ENCODE measurements around the gene KHSRP. TPM values are rescaled to one million over a fixed set of nuclear protein-coding genes. Genes with fewer than 3 reads are reported as not detected.

KHSRP gene
- total RNA-seq, 1 donor from 2014 or later, result 81.9 TPM

- peaks cover 46% of the 10 kb centered on the region for H3K36me3 ChIP-seq
- H3K4me1 ChIP-seq, result no peaks in the 10 kb centered on the region
- intact Hi-C loops (cut with micrococcal nuclease), result no loop called here
- H3K27me3 ChIP-seq (ENCODE audit: low read depth), result no peaks in the 10 kb centered on the region
- H3K9me3 ChIP-seq (replicated peaks), result peaks cover 21% of the 10 kb centered on the region
- DNase-seq, result no peak
- TF ChIP-seq CTCF (IDR thresholded peaks at IDR 0.05; ENCODE audit: borderline replicate concordance), result no peak
- H3K27ac ChIP-seq (replicated peaks), result no peak overlapping the region
- H3K4me3 ChIP-seq, result no peak overlapping the region
These were observed 23.4 kb upstream of the KHSRP start for GRCh38 chr19:6448045-6448444.

- no peak overlapping the region for H3K4me3 ChIP-seq
- no peak for DNase-seq
- intact Hi-C loops (cut with micrococcal nuclease), result no loop called here
- TF ChIP-seq CTCF (IDR thresholded peaks at IDR 0.05; ENCODE audit: borderline replicate concordance), result no peak
- peaks cover 32% of the 10 kb centered on the region for H3K36me3 ChIP-seq
- no peak overlapping the region for H3K27ac ChIP-seq (replicated peaks)
- H3K4me1 ChIP-seq, result no peaks in the 10 kb centered on the region
- no peaks in the 10 kb centered on the region for H3K27me3 ChIP-seq (ENCODE audit: low read depth)
- peaks cover 19% of the 10 kb centered on the region for H3K9me3 ChIP-seq (replicated peaks)
These were observed 21.8 kb upstream of the KHSRP start for GRCh38 chr19:6446452-6446851.

- Histone ChIP-seq H3K9me3 (replicated peaks) (peaks cover 19% of the 10 kb centered on the region), H3K27ac (replicated peaks) (no peak overlapping the region), H3K36me3 (peaks cover 32% of the 10 kb centered on the region), H3K4me1 (no peaks in the 10 kb centered on the region), H3K27me3 (ENCODE audit: low read depth) (no peaks in the 10 kb centered on the region), H3K4me3 (no peak overlapping the region)
- no peak for TF ChIP-seq CTCF (IDR thresholded peaks at IDR 0.05; ENCODE audit: borderline replicate concordance)
- no peak for DNase-seq
- intact Hi-C loops (cut with micrococcal nuclease), result no loop called here
These were observed 19.4 kb upstream of the KHSRP start for GRCh38 chr19:6443986-6444385.

GRCh38 chr19:6442087-6442688 lies 17.6 kb upstream of the KHSRP start:
- peaks cover 26% of the 10 kb centered on the region for H3K36me3 ChIP-seq
- no peak for DNase-seq
- no peaks in the 10 kb centered on the region for H3K4me1 ChIP-seq
- H3K4me3 ChIP-seq, result no peak overlapping the region
- H3K27ac ChIP-seq (replicated peaks), result no peak overlapping the region
- H3K27me3 ChIP-seq (ENCODE audit: low read depth), result no peaks in the 10 kb centered on the region
- intact Hi-C loops (cut with micrococcal nuclease), result no loop called here
- TF ChIP-seq CTCF (IDR thresholded peaks at IDR 0.05; ENCODE audit: borderline replicate concordance), result no peak
- peaks cover 19% of the 10 kb centered on the region for H3K9me3 ChIP-seq (replicated peaks)

- H3K4me1 ChIP-seq, result no peaks in the 10 kb centered on the region
- no peak overlapping the region for H3K4me3 ChIP-seq
- H3K27me3 ChIP-seq (ENCODE audit: low read depth), result no peaks in the 10 kb centered on the region
- TF ChIP-seq CTCF (IDR thresholded peaks at IDR 0.05; ENCODE audit: borderline replicate concordance), result no peak
- H3K27ac ChIP-seq (replicated peaks), result no peak overlapping the region
- intact Hi-C loops (cut with micrococcal nuclease), result no loop called here
- DNase-seq, result no peak
- H3K36me3 ChIP-seq, result peaks cover 13% of the 10 kb centered on the region
- peaks cover 9% of the 10 kb centered on the region for H3K9me3 ChIP-seq (replicated peaks)
These were observed 16.3 kb upstream of the KHSRP start for GRCh38 chr19:6440905-6441304.
